ENCODE data around the gene CDK2. TPM values are rescaled to one million over a fixed set of nuclear protein-coding genes. Genes with fewer than 3 reads are reported as not detected.

Gene CDK2
- total and polyA plus RNA-seq, 9 of the 15 experiments (the other 6 are each of a cell fraction or from before 2014, with no cell fraction given): 17.4 to 213 (median 109) TPM

GRCh38 chr12:55966408-55967281 lies at the start of gene CDK2 (continued):
- TF ChIP-seq ZNF133 (CRISPR knock-in tag; IDR thresholded peaks at IDR 0.05) (no peak), ERF (CRISPR knock-in tag; IDR thresholded peaks at IDR 0.05) (no peak), LARP7 (IDR thresholded peaks at IDR 0.05) (no peak), FOXA3 (CRISPR knock-in tag; conservative IDR thresholded peaks at IDR 0.05 in 1 of 2, IDR thresholded peaks at IDR 0.05 in 1 of 2) (no peak), NFYB (IDR thresholded peaks at IDR 0.05; ENCODE audit: extremely low read depth, insufficient read length) (peak; percentile 89), ZNF780A (CRISPR knock-in tag; IDR thresholded peaks at IDR 0.05) (no peak), RBM22 (IDR thresholded peaks at IDR 0.05; ENCODE audit: low read depth, low read length, poor library complexity, severe bottlenecking) (no peak), ZBTB40 (IDR thresholded peaks at IDR 0.05) (peak; percentile 70), ZBTB40 (CRISPR knock-in tag; IDR thresholded peaks at IDR 0.05) (no peak), NEUROD1 (IDR thresholded peaks at IDR 0.05; ENCODE audit: borderline replicate concordance, low read depth, low read length, partially characterized antibody) (no peak), SIRT6 (IDR thresholded peaks at IDR 0.05; ENCODE audit: low read depth, low read length) (no peak), FOXK1 (CRISPR knock-in tag; IDR thresholded peaks at IDR 0.05; ENCODE audit: borderline replicate concordance) (no peak), BHLHE40 (IDR thresholded peaks at IDR 0.05; ENCODE audit: low read length) (no peak), TAL1 (IDR thresholded peaks at IDR 0.05) (no peak), BRCA1 (IDR thresholded peaks at IDR 0.05) (no peak), BRCA1 (CRISPR knock-in tag; IDR thresholded peaks at IDR 0.05) (no peak), ZNF347 (CRISPR knock-in tag; IDR thresholded peaks at IDR 0.05; ENCODE audit: low read depth) (no peak), SP1 (CRISPR knock-in tag; IDR thresholded peaks at IDR 0.05) (peak; percentile 82), GATAD2B (IDR thresholded peaks at IDR 0.05; ENCODE audit: borderline replicate concordance) (no peak), CTBP1 (IDR thresholded peaks at IDR 0.05; ENCODE audit: borderline replicate concordance) (0 out of 2 replicates have a peak, but pooled peaks have one; percentile 14), NFIC (IDR thresholded peaks at IDR 0.05) (peak; percentile 7; the same call in 1 of the 2 replicates)
